Cerebellar cortex (tissue), 1 donor: ENCODE data around the gene IRAK2.

Experiments used
- DNase-seq: peaks from one replicate; pipeline ENCODE4 v3.0.0-alpha.2; 2015; ENCODE audit warnings: low spot score

Gene IRAK2

GRCh38 chr3:10188804-10189556 is 24.3 kb downstream of the IRAK2 start:
- DNase-seq = no peak

GRCh38 chr3:10189557-10190354 is 25.0 kb downstream of the IRAK2 start:
- DNase-seq = no peak

- peak; percentile 33 for DNase-seq
Observed at GRCh38 chr3:10192953-10193691, 28.4 kb downstream of the IRAK2 start.

- no peak for DNase-seq
Observed at GRCh38 chr3:10193692-10194327, 29.1 kb downstream of the IRAK2 start.

GRCh38 chr3:10194328-10195071 is 29.8 kb downstream of the IRAK2 start:
- DNase-seq = peak; percentile 92

- DNase-seq = no peak
Observed at GRCh38 chr3:10195366-10196089, 30.8 kb downstream of the IRAK2 start.

- DNase-seq = no peak
Observed at GRCh38 chr3:10196389-10197052, 31.8 kb downstream of the IRAK2 start.

GRCh38 chr3:10198226-10198625 is 33.5 kb downstream of the IRAK2 start:
- no peak for DNase-seq

GRCh38 chr3:10198761-10199649 is 34.3 kb downstream of the IRAK2 start:
- DNase-seq = no peak

GRCh38 chr3:10204921-10205320 is 40.2 kb downstream of the IRAK2 start:
- no peak for DNase-seq

GRCh38 chr3:10205451-10206165 is 40.9 kb downstream of the IRAK2 start:
- DNase-seq = no peak

- DNase-seq = no peak
Observed at GRCh38 chr3:10206166-10206511, 41.4 kb downstream of the IRAK2 start.

GRCh38 chr3:10213156-10213792 is 48.6 kb downstream of the IRAK2 start:
- no peak for DNase-seq

GRCh38 chr3:10215578-10216368 is 51.1 kb downstream of the IRAK2 start:
- DNase-seq = no peak

- no peak for DNase-seq
Observed at GRCh38 chr3:10217359-10217758, 52.6 kb downstream of the IRAK2 start.

- DNase-seq = peak; percentile 41
Observed at GRCh38 chr3:10219737-10220136, 55.0 kb downstream of the IRAK2 start.
